ENCODE measurements around the gene MTX2.
"Not testable (repeated sequence)": the region's sequence is repeated elsewhere in the genome, so short reads cannot be mapped to it uniquely, and the experiment has no call there.

The MTX2 gene

GRCh38 chr2:176285321-176285720, 16.1 kb downstream of the MTX2 start:
- DNase-seq (ENCODE audit: low read depth), result no peak

- no peak for DNase-seq (ENCODE audit: low read depth)
Observed at GRCh38 chr2:176291335-176291734, 22.1 kb downstream of the MTX2 start.

- no peak for DNase-seq (ENCODE audit: low read depth)
Observed at GRCh38 chr2:176291809-176292283, 22.6 kb downstream of the MTX2 start.

- DNase-seq (ENCODE audit: low read depth), result no peak
Observed at GRCh38 chr2:176292608-176293007, 23.4 kb downstream of the MTX2 start.

- DNase-seq (ENCODE audit: low read depth), result no peak
Observed at GRCh38 chr2:176293334-176293733, 24.1 kb downstream of the MTX2 start.

- no peak for DNase-seq (ENCODE audit: low read depth)
Observed at GRCh38 chr2:176297067-176297466, 27.8 kb downstream of the MTX2 start.

DNA sequence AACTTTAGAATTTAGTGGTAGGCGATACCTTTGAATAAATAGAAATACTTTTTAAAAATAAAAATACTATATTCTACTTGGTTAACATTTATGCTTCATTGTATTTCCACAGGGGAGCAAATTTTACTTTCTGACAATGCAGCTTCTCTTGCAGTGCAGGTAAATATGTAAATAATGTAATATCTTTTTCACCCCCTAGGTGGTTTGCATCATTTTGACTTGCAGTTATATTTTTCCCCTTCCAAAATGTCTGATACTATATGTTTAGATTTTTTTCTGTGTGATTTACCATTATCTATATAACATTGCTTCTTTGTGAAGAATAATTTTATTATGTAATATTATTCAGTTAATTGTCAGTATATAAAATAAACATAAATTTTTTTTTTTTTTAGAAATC, 28.5 kb downstream of the MTX2 start:
- no peak for DNase-seq (ENCODE audit: low read depth)

DNA sequence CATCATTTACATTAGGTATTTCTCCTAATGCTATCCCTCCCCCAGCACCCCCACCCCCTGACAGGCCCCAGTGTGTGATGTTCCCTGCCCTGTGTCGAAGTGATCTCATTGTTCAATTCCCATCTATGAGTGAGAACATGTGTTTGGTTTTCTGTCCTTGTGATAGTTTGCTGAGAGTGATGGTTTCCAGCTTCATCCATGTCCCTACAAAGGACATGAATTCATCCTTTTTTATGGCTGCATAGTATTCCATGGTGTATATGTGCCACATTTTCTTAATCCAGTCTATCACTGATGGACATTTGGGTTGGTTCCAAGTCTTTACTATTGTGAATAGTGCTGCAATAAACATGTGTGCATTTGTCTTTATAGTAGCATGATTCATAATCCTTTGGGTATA, 36.8 kb downstream of the MTX2 start:
- DNase-seq (ENCODE audit: low read depth), result not testable (repeated sequence)

- DNase-seq (ENCODE audit: low read depth), result no peak
Observed at GRCh38 chr2:176317199-176317598, 48.0 kb downstream of the MTX2 start.

DNA sequence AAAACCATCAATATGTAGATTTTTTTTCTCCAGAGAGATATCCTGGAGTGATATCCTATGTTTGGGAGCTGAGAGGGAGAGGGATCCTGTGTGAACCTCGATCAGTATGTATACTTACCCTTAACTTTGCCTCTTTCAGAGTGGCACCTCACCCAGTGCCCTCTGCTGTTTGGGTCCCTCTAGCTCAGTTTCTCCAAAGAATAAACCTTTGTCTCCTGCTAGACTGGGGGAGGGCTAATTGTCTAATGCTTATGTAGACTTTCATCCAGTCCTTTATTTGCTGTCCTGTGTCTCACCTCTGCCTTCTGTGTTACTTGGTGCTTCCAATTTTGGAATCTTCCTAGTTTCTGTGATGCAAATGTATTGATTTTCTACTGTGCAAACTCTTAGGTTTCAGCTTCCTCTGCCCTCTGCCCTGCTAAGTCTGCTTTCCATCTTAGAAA, 48.4 kb downstream of the MTX2 start:
- no peak for DNase-seq (ENCODE audit: low read depth)

DNA sequence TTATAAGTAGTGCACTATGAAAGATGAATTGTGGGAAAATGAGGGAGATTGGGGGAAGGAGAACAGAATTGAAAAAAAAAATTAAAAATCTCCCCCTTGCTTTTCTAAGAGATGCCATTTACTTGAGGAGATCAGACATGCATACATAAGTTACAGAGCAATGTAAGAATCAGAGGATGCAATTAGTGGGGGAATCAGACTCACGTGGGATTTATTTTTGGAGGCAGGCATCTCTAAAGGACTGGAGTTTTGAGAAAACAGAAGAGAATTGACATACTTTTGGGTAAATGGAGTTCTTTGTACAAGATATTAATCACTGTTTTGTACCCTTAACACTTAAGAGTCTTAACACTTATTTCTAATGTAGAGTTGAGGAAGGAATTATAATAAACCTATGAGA, 52.7 kb downstream of the MTX2 start:
- DNase-seq (ENCODE audit: low read depth), result no peak

GRCh38 chr2:176324862-176325261, 55.6 kb downstream of the MTX2 start:
- DNase-seq (ENCODE audit: low read depth), result no peak

GRCh38 chr2:176325732-176326131, 56.5 kb downstream of the MTX2 start:
- no peak for DNase-seq (ENCODE audit: low read depth)

- DNase-seq (ENCODE audit: low read depth), result no peak
Observed at GRCh38 chr2:176328149-176328548, 58.9 kb downstream of the MTX2 start.

DNA sequence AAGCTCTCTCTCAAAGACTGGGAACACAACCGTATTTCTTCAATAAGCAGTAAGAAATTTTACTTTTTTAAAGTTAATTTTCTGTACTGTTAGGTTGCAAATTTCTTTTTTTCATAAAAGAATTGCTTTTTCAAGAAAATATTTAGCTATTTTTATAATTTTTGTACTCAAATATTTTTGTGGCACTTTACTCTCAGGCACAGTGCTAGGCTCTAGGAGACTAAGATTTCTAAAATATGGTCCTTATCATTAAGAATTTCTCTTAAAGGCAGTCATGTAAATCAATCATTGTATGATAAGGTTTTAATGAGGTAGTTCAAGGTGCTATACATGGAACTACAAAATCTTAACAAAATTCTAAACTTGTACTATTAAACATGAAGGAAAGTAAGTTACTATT, 61.4 kb downstream of the MTX2 start:
- DNase-seq (ENCODE audit: low read depth), result no peak

GRCh38 chr2:176331646-176332045, 62.4 kb downstream of the MTX2 start:
- DNase-seq (ENCODE audit: low read depth), result no peak

- no peak for DNase-seq (ENCODE audit: low read depth)
Observed at GRCh38 chr2:176334729-176335128, 65.5 kb downstream of the MTX2 start.

DNA sequence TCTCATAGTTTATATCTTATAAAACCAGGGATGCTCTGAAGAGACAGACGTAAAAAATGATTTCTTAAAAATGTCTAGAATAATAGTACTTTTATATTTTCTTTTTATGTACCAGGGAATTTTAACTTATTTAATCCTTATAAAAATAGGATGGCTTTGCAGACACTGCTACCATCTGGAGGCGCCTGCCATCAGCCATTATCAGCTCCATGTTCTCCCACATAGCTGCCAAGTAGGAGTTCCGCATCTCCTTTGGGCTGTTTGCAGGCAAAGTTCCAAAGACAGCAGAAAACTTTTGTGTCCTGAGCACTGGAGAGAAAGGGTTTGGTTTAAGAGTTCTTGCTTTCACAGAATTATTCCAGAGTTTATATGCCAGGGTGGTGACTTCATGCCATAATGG, 69.2 kb downstream of the MTX2 start:
- DNase-seq (ENCODE audit: low read depth), result no peak

DNA sequence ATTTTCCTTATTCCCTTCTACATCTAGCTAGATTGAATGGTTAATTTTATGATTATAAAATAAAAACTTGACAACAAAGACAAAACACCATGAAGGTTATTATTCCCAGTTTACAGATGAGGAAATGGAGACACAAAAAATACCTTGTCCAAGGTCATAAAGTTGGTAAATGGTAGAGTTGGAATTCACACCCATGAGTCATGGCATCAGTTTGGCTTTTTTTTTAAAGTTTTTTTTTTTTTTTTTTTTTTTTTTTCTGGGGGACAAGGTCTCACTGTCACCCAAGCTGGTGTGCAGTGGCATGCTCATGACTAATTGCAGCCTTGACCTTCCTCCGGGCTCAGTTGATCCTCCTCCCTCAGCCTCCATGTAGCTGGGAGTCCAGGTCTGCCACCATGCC, 70.0 kb downstream of the MTX2 start:
- DNase-seq (ENCODE audit: low read depth), result no peak

DNA sequence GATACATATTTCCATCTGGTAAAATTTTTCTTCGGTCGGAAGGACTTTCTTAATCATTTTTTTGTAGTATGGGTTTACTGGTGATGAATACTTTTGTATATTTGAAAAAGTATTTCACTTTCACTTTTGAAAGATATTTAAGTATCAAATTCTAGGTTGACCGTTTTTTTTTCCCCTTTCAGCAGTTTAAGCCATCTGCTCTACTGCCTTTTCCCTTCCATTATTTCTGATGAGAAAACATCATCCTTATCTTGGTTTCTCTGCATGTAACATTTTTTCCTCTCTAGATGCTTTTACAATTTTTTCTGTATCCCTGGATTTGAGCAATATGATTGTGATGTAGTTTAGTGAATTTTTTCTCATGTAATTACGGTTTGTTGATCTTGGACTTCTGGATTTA, 87.0 kb downstream of the MTX2 start:
- DNase-seq (ENCODE audit: low read depth), result no peak

DNA sequence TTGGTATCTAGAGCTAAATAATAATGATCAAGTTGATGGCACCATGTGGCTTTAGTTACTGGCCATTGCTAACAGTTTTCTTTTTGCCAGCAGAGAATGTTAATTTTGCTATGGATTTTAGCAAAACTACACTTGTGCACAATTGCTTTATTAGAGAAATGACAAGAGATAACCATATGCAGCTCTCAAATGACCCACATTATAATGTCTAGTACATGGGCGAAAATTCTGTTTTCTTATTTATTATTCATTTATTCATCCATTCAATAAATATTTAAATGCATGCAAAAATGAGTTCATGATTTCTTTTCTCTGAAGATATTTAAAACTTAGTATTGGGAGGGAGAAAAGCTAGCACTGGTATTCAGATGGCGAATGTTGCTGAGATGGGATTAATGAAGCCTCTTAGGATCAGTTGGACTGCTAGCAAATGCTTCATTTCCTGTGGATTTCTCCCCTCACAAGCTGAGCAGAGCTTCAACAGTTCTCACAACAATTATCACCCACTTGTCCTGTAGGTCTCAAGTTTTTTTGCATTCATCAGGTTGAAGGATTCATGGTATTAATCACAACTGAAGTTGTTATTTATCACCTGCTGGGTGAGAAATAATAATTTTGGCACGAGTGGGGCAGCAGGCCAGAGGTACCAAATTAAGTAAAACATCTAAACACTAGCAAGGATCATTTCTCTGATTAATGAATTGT, 95.2 kb downstream of the MTX2 start:
- DNase-seq (ENCODE audit: low read depth), result no peak

- no peak for DNase-seq (ENCODE audit: low read depth)
Observed at GRCh38 chr2:176368349-176368748, 99.1 kb downstream of the MTX2 start.

GRCh38 chr2:176370467-176371171, 101.4 kb downstream of the MTX2 start:
- DNase-seq (ENCODE audit: low read depth), result no peak

GRCh38 chr2:176373155-176373554, 103.9 kb downstream of the MTX2 start:
- not testable (repeated sequence) for DNase-seq (ENCODE audit: low read depth)

Data from stimulated activated CD8-positive, alpha-beta memory T cell treated with anti-CD3 and anti-CD28 coated beads, Interleukin-7, amount 100 ng/mL, for 24 hours (primary cell).